Gastroesophageal sphincter (tissue), 3 donors: Measurements from ENCODE around the gene EBF4.

Experiments used
- CTCF ChIP-seq, 4 experiments: fragments of 200-600 bp in 2 of 4; fragments of 450-650 bp in 2 of 4; sonication (generic) in 1 of 4; IDR thresholded peaks; one replicate each; pipeline ENCODE4 v1.5.1; 2017 to 2019; ENCODE audit warnings: antibody characterized with exemption in 4 of 4, mild to moderate bottlenecking in 2 of 4, moderate library complexity in 2 of 4
- EP300 ChIP-seq: sonication (generic); formaldehyde crosslinking; IDR thresholded peaks from one replicate; pipeline ENCODE4 v1.6.1; 2017; ENCODE audit warnings: antibody characterized with exemption, mild to moderate bottlenecking
- POLR2A ChIP-seq, 2 donors: fragments of 450-650 bp; IDR thresholded peaks; one replicate each; pipeline ENCODE4 v1.6.1; 2017; ENCODE audit warnings: antibody characterized with exemption in 2 of 2, mild to moderate bottlenecking in 2 of 2, moderate library complexity in 1 of 2
- POLR2AphosphoS5 ChIP-seq: sonication (generic); formaldehyde crosslinking; IDR thresholded peaks from one replicate; pipeline ENCODE4 v1.6.1; 2017; ENCODE audit warnings: antibody characterized with exemption

GRCh38 chr20:2690213-2690612 lies 2.4 kb upstream of the EBF4 start:
- TF ChIP-seq POLR2A (IDR thresholded peaks at IDR 0.05) (no peak), CTCF (IDR thresholded peaks at IDR 0.05) (no peak), POLR2AphosphoS5 (no peak), EP300 (no peak)
